Neuronal stem cell (in vitro differentiated cells): ENCODE measurements around the gene KIAA1671.

Experiments
- DNase-seq: peaks from one replicate; pipeline ENCODE4 v3.0.0-alpha.2; 2013; ENCODE audit warnings: low spot score
- H2AFZ ChIP-seq: one replicate; pipeline ENCODE4 v1.6.1; 2013; ENCODE audit warnings: mild to moderate bottlenecking, low read length, inconsistent platforms
- H2AK5ac ChIP-seq: 2 replicates; pipeline ENCODE4 v1.6.1; 2013; ENCODE audit warnings: low read depth, mild to moderate bottlenecking, inconsistent platforms, low read length, moderate library complexity, mixed read lengths
- H2BK120ac ChIP-seq: 2 replicates; pipeline ENCODE4 v1.6.1; 2013; ENCODE audit warnings: low read depth, mild to moderate bottlenecking, inconsistent platforms, low read length, moderate library complexity, mixed read lengths
- H2BK12ac ChIP-seq: one replicate; pipeline ENCODE4 v1.6.1; 2013; ENCODE audit warnings: low read length, inconsistent platforms
- H2BK15ac ChIP-seq: 2 replicates; pipeline ENCODE4 v1.6.1; 2013; ENCODE audit warnings: mild to moderate bottlenecking, low read length, inconsistent platforms, mixed read lengths
- H2BK5ac ChIP-seq: one replicate; pipeline ENCODE4 v1.6.1; 2013; ENCODE audit warnings: inconsistent platforms, mild to moderate bottlenecking, low read length, moderate library complexity
- H3K14ac ChIP-seq: one replicate; pipeline ENCODE4 v1.6.1; 2013; ENCODE audit warnings: low read length, inconsistent platforms
- H3K18ac ChIP-seq: 2 replicates; pipeline ENCODE4 v1.6.1; 2013; ENCODE audit warnings: low read length, inconsistent platforms
- H3K23ac ChIP-seq: 2 replicates; pipeline ENCODE4 v1.6.1; 2013; ENCODE audit warnings: low read depth, mild to moderate bottlenecking, mixed read lengths, low read length, inconsistent platforms; ENCODE audit not compliant: poor library complexity
- H3K27ac ChIP-seq: replicated peaks from 3 replicates; pipeline ENCODE4 v1.5.1; 2013; ENCODE audit warnings: low read length, inconsistent platforms
- H3K27me3 ChIP-seq, 3 experiments: 2 replicates each; pipeline ENCODE4 v1.6.1; 2013; ENCODE audit warnings: low read length in 3 of 3, mild to moderate bottlenecking in 2 of 3, inconsistent platforms in 1 of 3, low read depth in 1 of 3, mixed read lengths in 1 of 3, moderate library complexity in 1 of 3; ENCODE audit not compliant: control insufficient read depth in 3 of 3, insufficient read depth in 3 of 3
- H3K36me3 ChIP-seq, 2 donors: replicated peaks in 1 of 2; 2 replicates each; pipeline ENCODE4 v1.6.1; 2013; ENCODE audit warnings: low read length in 2 of 2; ENCODE audit not compliant: control insufficient read depth in 2 of 2, insufficient read depth in 2 of 2
- H3K4ac ChIP-seq: 2 replicates; pipeline ENCODE4 v1.6.1; 2013; ENCODE audit warnings: inconsistent platforms, mild to moderate bottlenecking, low read length, moderate library complexity
- H3K4me1 ChIP-seq, 2 donors: 1 replicate in 1 of 2; 2 replicates in 1 of 2; pipeline ENCODE4 v1.6.1; 2013; ENCODE audit warnings: low read length in 2 of 2, low read depth in 1 of 2; ENCODE audit not compliant: control insufficient read depth in 2 of 2, insufficient read depth in 1 of 2
- H3K4me2 ChIP-seq: one replicate; pipeline ENCODE4 v1.6.1; 2013; ENCODE audit warnings: mild to moderate bottlenecking, low read length, inconsistent platforms; ENCODE audit not compliant: insufficient read depth, poor library complexity, severe bottlenecking
- H3K4me3 ChIP-seq, 2 donors: 2 replicates each; pipeline ENCODE4 v1.5.1; 2013; ENCODE audit warnings: low read length in 2 of 2, mild to moderate bottlenecking in 2 of 2, inconsistent platforms in 1 of 2, moderate library complexity in 1 of 2
- H3K79me1 ChIP-seq: one replicate; pipeline ENCODE4 v1.6.1; 2013; ENCODE audit warnings: low read depth, mild to moderate bottlenecking, inconsistent platforms, low read length, moderate library complexity
- H3K9ac ChIP-seq: one replicate; pipeline ENCODE4 v1.6.1; 2013; ENCODE audit warnings: mild to moderate bottlenecking, low read depth, low read length, inconsistent platforms; ENCODE audit not compliant: poor library complexity
- H3K9me3 ChIP-seq, 2 donors: replicated peaks in 1 of 2; 2 replicates each; pipeline versions ENCODE3 to v1.6.1; 2013; ENCODE audit warnings: low read length in 2 of 2, mild to moderate bottlenecking in 2 of 2, inconsistent platforms in 1 of 2, low read depth in 1 of 2, mixed read lengths in 1 of 2, moderate library complexity in 1 of 2; ENCODE audit not compliant: control insufficient read depth in 2 of 2, insufficient read depth in 1 of 2
- H4K8ac ChIP-seq: one replicate; pipeline ENCODE4 v1.6.1; 2013; ENCODE audit warnings: low read depth, mild to moderate bottlenecking, inconsistent platforms, low read length, moderate library complexity
- H4K91ac ChIP-seq: one replicate; pipeline ENCODE4 v1.6.1; 2013; ENCODE audit warnings: low read length, low read depth, mild to moderate bottlenecking, inconsistent platforms; ENCODE audit not compliant: poor library complexity
- WGBS, 2 donors: extraction: QIAGEN DNeasy Blood & Tissue Kit; methylation state at CpG; one replicate each; pipeline ENCODE4 v1.1.7; 2013; ENCODE audit warnings: missing lambda C conversion rate in 2 of 2, mixed read lengths in 1 of 2; ENCODE audit not compliant: insufficient read length in 2 of 2, insufficient replicate concordance in 1 of 2; ENCODE audit errors: extremely low coverage in 2 of 2; 5-methylcytosine and 5-hydroxymethylcytosine counted together

KIAA1671 gene

GRCh38 chr22:25021409-25021808 is 68.9 kb downstream of the KIAA1671 start:
- Histone ChIP-seq H3K18ac (no peak overlapping the region), H2AK5ac (no peak overlapping the region), H3K27ac (no peak overlapping the region), H3K36me3 (peaks cover 2% of the 10 kb centered on the region in 2 donors), H2BK12ac (no peak overlapping the region), H2BK15ac (no peak overlapping the region), H2AFZ (no peak overlapping the region), H3K4me3 (no peak overlapping the region), H3K27me3 (no peaks in the 10 kb centered on the region), H3K4ac (no peak overlapping the region), H3K23ac (no peak overlapping the region), H3K14ac (no peak overlapping the region), H3K9ac (no peak overlapping the region), H3K4me2 (no peak overlapping the region), H3K4me1 (peaks cover 9 to 33% of the 10 kb centered on the region in 2 donors), H4K8ac (no peak overlapping the region), H3K79me1 (no peaks in the 10 kb centered on the region), H3K9me3 (peaks cover 4 to 5% of the 10 kb centered on the region in 2 donors), H4K91ac (no peak overlapping the region), H2BK5ac (no peak overlapping the region), H2BK120ac (no peak overlapping the region)
- no CpG with 5 or more reads among the region's 3 CpGs for WGBS, 2 donors
- no peak for DNase-seq

GRCh38 chr22:25021976-25022711 is 69.6 kb downstream of the KIAA1671 start:
- no peaks in the 10 kb centered on the region for H3K27me3 ChIP-seq
- no peak overlapping the region for H2BK5ac ChIP-seq
- H3K4me3 ChIP-seq = no peak overlapping the region
- H2BK15ac ChIP-seq = no peak overlapping the region
- DNase-seq = no peak
- no CpG with 5 or more reads among the region's 11 CpGs for WGBS, 2 donors
- no peak overlapping the region for H3K4ac ChIP-seq
- H3K9me3 ChIP-seq = no peaks in the 10 kb centered on the region
- no peak overlapping the region for H3K23ac ChIP-seq
- no peak overlapping the region for H2AK5ac ChIP-seq
- H2BK120ac ChIP-seq = no peak overlapping the region
- no peak overlapping the region for H3K18ac ChIP-seq
- no peak overlapping the region for H3K9ac ChIP-seq
- H4K91ac ChIP-seq = no peak overlapping the region
- H3K14ac ChIP-seq = no peak overlapping the region
- H3K79me1 ChIP-seq = no peaks in the 10 kb centered on the region
- H2BK12ac ChIP-seq = no peak overlapping the region
- no peaks in the 10 kb centered on the region for H3K36me3 ChIP-seq
- peaks cover 9 to 39% of the 10 kb centered on the region in 2 donors for H3K4me1 ChIP-seq
- no peak overlapping the region for H3K4me2 ChIP-seq
- H2AFZ ChIP-seq = no peak overlapping the region
- no peak overlapping the region for H3K27ac ChIP-seq
- no peak overlapping the region for H4K8ac ChIP-seq

- Histone ChIP-seq H2AK5ac (no peak overlapping the region), H3K4me1 (peaks cover 9 to 39% of the 10 kb centered on the region in 2 donors), H4K8ac (no peak overlapping the region), H2BK12ac (no peak overlapping the region), H2BK15ac (no peak overlapping the region), H3K27ac (no peak overlapping the region), H3K79me1 (no peaks in the 10 kb centered on the region), H3K27me3 (no peaks in the 10 kb centered on the region), H3K9me3 (no peaks in the 10 kb centered on the region), H3K18ac (no peak overlapping the region), H4K91ac (no peak overlapping the region), H3K23ac (no peak overlapping the region), H3K36me3 (peaks cover 0 to 3% of the 10 kb centered on the region in 2 donors), H3K4ac (no peak overlapping the region), H3K9ac (no peak overlapping the region), H2BK5ac (no peak overlapping the region), H2AFZ (no peak overlapping the region), H3K4me2 (no peak overlapping the region), H3K4me3 (no peak overlapping the region), H2BK120ac (no peak overlapping the region), H3K14ac (no peak overlapping the region)
- no peak for DNase-seq
- no CpG with 5 or more reads among the region's 3 CpGs for WGBS, 2 donors
Measured at GRCh38 chr22:25023879-25024278, 71.4 kb downstream of the KIAA1671 start.

DNA sequence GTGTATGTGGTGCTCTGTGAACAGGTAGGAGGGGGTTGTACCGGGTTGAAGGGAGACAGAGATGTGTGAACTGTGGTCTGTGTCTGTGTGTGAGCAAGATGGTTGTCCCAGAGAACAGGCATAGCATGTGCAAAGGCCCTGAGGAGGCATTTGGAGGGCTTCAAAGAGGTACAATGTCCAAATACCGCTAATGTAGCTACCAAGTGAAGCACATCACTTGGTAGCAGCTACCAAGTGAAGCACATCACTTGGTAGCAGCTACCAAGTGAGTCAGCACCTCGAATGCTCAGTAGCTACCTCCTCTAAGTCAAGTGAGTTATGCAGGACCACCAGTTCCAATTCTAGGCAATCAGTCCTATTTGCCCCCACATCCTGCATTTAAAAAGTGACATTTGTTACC is 72.4 kb downstream of the KIAA1671 start:
- Histone ChIP-seq H3K4me1 (peaks cover 9 to 39% of the 10 kb centered on the region in 2 donors), H3K4me2 (no peak overlapping the region), H3K36me3 (peaks cover 0 to 12% of the 10 kb centered on the region in 2 donors), H2BK5ac (no peak overlapping the region), H2AFZ (no peak overlapping the region), H2BK120ac (no peak overlapping the region), H3K14ac (no peak overlapping the region), H2AK5ac (no peak overlapping the region), H4K91ac (no peak overlapping the region), H3K4me3 (no peak overlapping the region), H3K18ac (no peak overlapping the region), H3K4ac (no peak overlapping the region), H4K8ac (no peak overlapping the region), H3K27me3 (no peaks in the 10 kb centered on the region), H3K27ac (no peak overlapping the region), H3K9ac (no peak overlapping the region), H3K23ac (no peak overlapping the region), H2BK12ac (no peak overlapping the region), H3K9me3 (no peaks in the 10 kb centered on the region), H2BK15ac (no peak overlapping the region), H3K79me1 (peaks cover 4% of the 10 kb centered on the region)
- no peak for DNase-seq
- no CpG with 5 or more reads among the region's 3 CpGs for WGBS, 2 donors
